ENCODE results near the gene RPL38.

The RPL38 gene

GRCh38 chr17:74211141-74211911 is 7.8 kb downstream of the RPL38 start:
- Histone ChIP-seq H2AFZ (ENCODE audit: low read depth) (no peak overlapping the region), H4K20me1 (ENCODE audit: insufficient read depth) (peaks cover 18% of the 10 kb centered on the region), H3K4me3 (IDR thresholded peaks at IDR 0.05; ENCODE audit: insufficient read depth, low read depth, low read length) (no peak overlapping the region), H3K4me1 (ENCODE audit: low read depth, poor library complexity, severe bottlenecking) (peaks cover 38% of the 10 kb centered on the region), H3K36me3 (ENCODE audit: insufficient read depth) (peaks cover 22% of the 10 kb centered on the region; the same call in 1 of the 2 replicates), H3K4me2 (peak overlapping the region; percentile 90), H3K79me2 (ENCODE audit: insufficient read depth, low read depth) (peaks cover 22% of the 10 kb centered on the region; the same call in 1 of the 2 replicates), H3K27me3 (ENCODE audit: insufficient read depth, low read depth) (no peaks in the 10 kb centered on the region), H3K9ac (no peak overlapping the region), H3K27ac (no peak overlapping the region; the same call in 1 of the 2 replicates)
- TF ChIP-seq CTCF (conservative IDR thresholded peaks at IDR 0.05; ENCODE audit: low read depth, low read length): no peak

GRCh38 chr17:74211912-74212208 is 8.4 kb downstream of the RPL38 start:
- Histone ChIP-seq H3K27me3 (ENCODE audit: insufficient read depth, low read depth) (no peaks in the 10 kb centered on the region), H3K27ac (no peak overlapping the region), H4K20me1 (ENCODE audit: insufficient read depth) (peaks cover 18% of the 10 kb centered on the region), H3K4me3 (IDR thresholded peaks at IDR 0.05; ENCODE audit: insufficient read depth, low read depth, low read length) (no peak overlapping the region), H2AFZ (ENCODE audit: low read depth) (no peak overlapping the region), H3K9ac (no peak overlapping the region), H3K36me3 (ENCODE audit: insufficient read depth) (peaks cover 22% of the 10 kb centered on the region; the same call in 1 of the 2 replicates), H3K4me2 (peak overlapping the region; percentile 90), H3K4me1 (ENCODE audit: low read depth, poor library complexity, severe bottlenecking) (peaks cover 35% of the 10 kb centered on the region), H3K79me2 (ENCODE audit: insufficient read depth, low read depth) (peaks cover 18% of the 10 kb centered on the region; the same call in 1 of the 2 replicates)
- no peak for TF ChIP-seq CTCF (conservative IDR thresholded peaks at IDR 0.05; ENCODE audit: low read depth, low read length)

GRCh38 chr17:74212209-74212912 is 8.9 kb downstream of the RPL38 start:
- peak overlapping the region; percentile 85 for H2AFZ ChIP-seq (ENCODE audit: low read depth)
- H3K79me2 ChIP-seq (ENCODE audit: insufficient read depth, low read depth): peaks cover 13% of the 10 kb centered on the region; the same call in 1 of the 2 replicates
- H3K4me2 ChIP-seq: peak overlapping the region; percentile 90
- TF ChIP-seq CTCF (conservative IDR thresholded peaks at IDR 0.05; ENCODE audit: low read depth, low read length): no peak
- H4K20me1 ChIP-seq (ENCODE audit: insufficient read depth): peaks cover 14% of the 10 kb centered on the region
- no peak overlapping the region for H3K4me3 ChIP-seq (IDR thresholded peaks at IDR 0.05; ENCODE audit: insufficient read depth, low read depth, low read length)
- peak overlapping the region; percentile 35; the same call in 1 of the 2 replicates for H3K9ac ChIP-seq
- H3K27me3 ChIP-seq (ENCODE audit: insufficient read depth, low read depth): no peaks in the 10 kb centered on the region
- peaks cover 19% of the 10 kb centered on the region; the same call in 1 of the 2 replicates for H3K36me3 ChIP-seq (ENCODE audit: insufficient read depth)
- peaks cover 30% of the 10 kb centered on the region for H3K4me1 ChIP-seq (ENCODE audit: low read depth, poor library complexity, severe bottlenecking)
- H3K27ac ChIP-seq: peak overlapping the region; percentile 50; the same call in 1 of the 2 replicates

- peaks cover 5% of the 10 kb centered on the region; the same call in 1 of the 2 replicates for H3K79me2 ChIP-seq (ENCODE audit: insufficient read depth, low read depth)
- peak within 1 kb of the TSS; percentile 85 for H2AFZ ChIP-seq (ENCODE audit: low read depth)
- H3K27ac ChIP-seq: peak within 1 kb of the TSS; percentile 50; the same call in 1 of the 2 replicates
- peak within 1 kb of the TSS; percentile 90 for H3K4me2 ChIP-seq
- TF ChIP-seq CTCF (conservative IDR thresholded peaks at IDR 0.05; ENCODE audit: low read depth, low read length): peak; percentile 50; the same call in 1 of the 2 replicates
- peaks cover 7% of the 10 kb centered on the region; the same call in 1 of the 2 replicates for H4K20me1 ChIP-seq (ENCODE audit: insufficient read depth)
- H3K36me3 ChIP-seq (ENCODE audit: insufficient read depth): peaks cover 16% of the 10 kb centered on the region; the same call in 1 of the 2 replicates
- H3K4me1 ChIP-seq (ENCODE audit: low read depth, poor library complexity, severe bottlenecking): peaks cover 25% of the 10 kb centered on the region
- peak within 1 kb of the TSS; percentile 35; the same call in 1 of the 2 replicates for H3K9ac ChIP-seq
- no peaks in the 10 kb centered on the region for H3K27me3 ChIP-seq (ENCODE audit: insufficient read depth, low read depth)
- H3K4me3 ChIP-seq (IDR thresholded peaks at IDR 0.05; ENCODE audit: insufficient read depth, low read depth, low read length): no peak within 1 kb of the TSS
Measured at GRCh38 chr17:74212913-74213791, 9.7 kb downstream of the RPL38 start, which contains the start of gene TTYH2. Gene TTYH2, plus strand, starts transcription at chr17:74213571. Its CDS starts 17 bp downstream, at chr17:74213588.
